Rectal smooth muscle tissue (tissue), 1 donor: ENCODE measurements around the gene IER5.
"Not testable (repeated sequence)": the region's sequence is repeated elsewhere in the genome, so short reads cannot be mapped to it uniquely, and the experiment has no call there.

Experiments
- H3K27ac ChIP-seq: one replicate; pipeline ENCODE4 v1.7.0; 2013; ENCODE audit warnings: low read depth, low read length, inconsistent platforms
- H3K27me3 ChIP-seq: one replicate; pipeline ENCODE4 v1.7.0; 2013; ENCODE audit warnings: low read length; ENCODE audit not compliant: control insufficient read depth, insufficient read depth
- H3K36me3 ChIP-seq: one replicate; pipeline ENCODE4 v1.7.0; 2013; ENCODE audit warnings: low read length; ENCODE audit not compliant: control insufficient read depth, insufficient read depth
- H3K4me1 ChIP-seq: one replicate; pipeline ENCODE4 v1.7.0; 2013; ENCODE audit warnings: low read length; ENCODE audit not compliant: control insufficient read depth, insufficient read depth
- H3K4me3 ChIP-seq: one replicate; pipeline ENCODE4 v1.7.0; 2013; ENCODE audit warnings: low read length
- H3K9ac ChIP-seq: one replicate; pipeline ENCODE4 v1.7.0; 2013; ENCODE audit warnings: low read length

IER5 gene

DNA sequence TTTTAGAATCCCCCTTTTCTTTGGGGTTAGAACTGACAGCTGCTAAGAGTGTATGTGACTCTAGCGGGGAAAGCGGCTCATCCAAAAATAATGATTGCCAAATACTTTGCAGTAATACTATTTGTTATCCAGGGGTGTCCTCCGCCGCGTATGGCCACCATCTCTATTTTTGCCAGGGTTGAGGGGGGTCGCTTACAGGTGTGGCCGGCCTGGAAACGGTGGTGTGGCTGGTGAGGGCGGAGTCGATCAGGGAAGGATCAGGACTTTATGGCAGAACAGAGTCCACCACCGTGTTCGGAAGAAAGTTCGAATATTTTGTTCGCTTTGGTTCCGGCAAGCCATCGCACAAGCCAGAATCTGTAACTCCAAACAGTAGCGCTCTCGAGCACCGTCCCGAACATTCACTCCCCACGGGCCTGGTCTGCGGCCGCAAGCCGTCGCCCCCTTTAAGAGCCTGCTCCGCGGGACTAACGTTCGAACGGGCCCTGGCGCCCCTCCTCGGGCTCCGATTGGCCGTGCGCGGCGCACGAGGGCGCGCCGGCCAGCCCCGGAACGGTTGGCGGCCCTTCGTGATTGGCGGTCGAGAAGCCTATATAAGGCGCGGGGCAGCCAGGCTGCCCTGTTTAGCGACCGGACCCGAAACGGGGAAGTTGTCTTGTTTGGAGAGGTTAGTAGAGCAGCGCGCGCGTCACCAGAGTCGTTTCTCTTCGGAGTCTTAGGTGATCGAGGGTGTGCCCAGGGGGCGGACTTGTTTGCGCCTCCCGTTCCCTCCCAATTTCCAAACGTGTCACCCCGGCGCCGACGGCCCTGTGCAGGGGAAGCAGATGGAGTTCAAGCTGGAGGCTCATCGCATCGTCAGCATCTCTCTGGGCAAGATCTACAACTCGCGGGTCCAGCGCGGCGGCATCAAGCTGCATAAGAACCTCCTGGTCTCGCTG lies at the start of gene IER5:
TSS of gene IER5 (plus strand) at position 622 of the 938 bp plus-strand sequence. CDS start at position 825, 203 bp downstream.
- Histone ChIP-seq H3K36me3 (no peaks in the 10 kb centered on the region), H3K27ac (peak within 1 kb of the TSS; percentile 91), H3K9ac (peak within 1 kb of the TSS; percentile 64), H3K27me3 (no peaks in the 10 kb centered on the region), H3K4me1 (no peaks in the 10 kb centered on the region), H3K4me3 (peak within 1 kb of the TSS; percentile 70)

DNA sequence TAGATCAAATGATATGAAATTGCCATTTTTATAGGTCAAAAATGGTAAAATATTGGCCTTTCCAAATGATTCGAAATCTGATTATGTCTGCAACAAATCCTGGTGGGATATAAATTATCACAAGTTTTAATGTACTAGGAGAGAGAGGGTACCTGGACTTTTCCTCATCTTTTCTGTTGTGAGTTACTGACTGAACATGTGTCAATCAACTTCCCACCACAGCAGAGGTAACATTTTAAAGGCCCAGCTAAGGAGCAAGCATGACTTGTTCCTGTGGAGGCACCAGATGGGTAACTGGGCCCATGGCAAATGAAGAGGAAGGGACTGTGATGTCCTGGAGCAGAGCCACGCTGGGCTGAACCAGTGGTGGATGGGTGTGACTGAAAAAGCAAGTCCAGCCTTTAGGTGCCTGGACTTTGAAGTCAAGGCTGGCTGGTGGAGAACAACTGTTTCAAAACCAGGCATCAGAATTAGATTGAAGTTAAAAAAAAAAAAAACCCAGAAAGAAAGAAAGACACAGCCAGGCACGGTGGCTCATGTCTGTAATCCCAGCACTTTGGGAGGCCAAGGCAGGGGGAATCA lies 48.1 kb upstream of the IER5 start:
- no peaks in the 10 kb centered on the region for H3K4me1 ChIP-seq

GRCh38 chr1:181043025-181043888 lies 45.2 kb upstream of the IER5 start:
- Histone ChIP-seq H3K4me3 (no peak overlapping the region), H3K9ac (no peak overlapping the region), H3K36me3 (no peaks in the 10 kb centered on the region), H3K27me3 (no peaks in the 10 kb centered on the region), H3K27ac (no peak overlapping the region), H3K4me1 (no peaks in the 10 kb centered on the region)

More for the DNA sequence above, 48.1 kb upstream of the IER5 start:
- Histone ChIP-seq H3K4me3 (no peak overlapping the region), H3K9ac (no peak overlapping the region), H3K27ac (no peak overlapping the region), H3K27me3 (no peaks in the 10 kb centered on the region), H3K36me3 (no peaks in the 10 kb centered on the region)

GRCh38 chr1:181044449-181044966 lies 44.0 kb upstream of the IER5 start:
- Histone ChIP-seq H3K4me3 (no peak overlapping the region), H3K27me3 (no peaks in the 10 kb centered on the region), H3K36me3 (no peaks in the 10 kb centered on the region), H3K4me1 (no peaks in the 10 kb centered on the region), H3K27ac (no peak overlapping the region), H3K9ac (no peak overlapping the region)

GRCh38 chr1:181045946-181046345 lies 42.6 kb upstream of the IER5 start:
- not testable (repeated sequence) for H3K27ac ChIP-seq, H3K36me3 ChIP-seq, H3K9ac ChIP-seq, H3K27me3 ChIP-seq, H3K4me1 ChIP-seq, H3K4me3 ChIP-seq

GRCh38 chr1:181049378-181049777 lies 39.1 kb upstream of the IER5 start:
- H3K27me3 ChIP-seq, result no peaks in the 10 kb centered on the region
- H3K4me3 ChIP-seq, result no peak overlapping the region
- no peaks in the 10 kb centered on the region for H3K4me1 ChIP-seq
- H3K36me3 ChIP-seq, result peaks cover 3% of the 10 kb centered on the region
- H3K27ac ChIP-seq, result no peak overlapping the region
- no peak overlapping the region for H3K9ac ChIP-seq

- Histone ChIP-seq H3K4me3 (no peak overlapping the region), H3K9ac (no peak overlapping the region), H3K4me1 (no peaks in the 10 kb centered on the region), H3K36me3 (peaks cover 3% of the 10 kb centered on the region), H3K27ac (no peak overlapping the region), H3K27me3 (no peaks in the 10 kb centered on the region)
These were observed 37.6 kb upstream of the IER5 start for GRCh38 chr1:181050922-181051321.

GRCh38 chr1:181056560-181056959 lies 31.9 kb upstream of the IER5 start:
- Histone ChIP-seq H3K27me3 (no peaks in the 10 kb centered on the region), H3K36me3 (peaks cover 3% of the 10 kb centered on the region), H3K9ac (no peak overlapping the region), H3K4me1 (no peaks in the 10 kb centered on the region), H3K4me3 (no peak overlapping the region), H3K27ac (peak overlapping the region; percentile 17)

- Histone ChIP-seq H3K9ac (no peak overlapping the region), H3K4me1 (no peaks in the 10 kb centered on the region), H3K4me3 (no peak overlapping the region), H3K36me3 (peaks cover 3% of the 10 kb centered on the region), H3K27ac (peak overlapping the region; percentile 17), H3K27me3 (no peaks in the 10 kb centered on the region)
These were observed 31.4 kb upstream of the IER5 start for GRCh38 chr1:181057079-181057478.

GRCh38 chr1:181059435-181059834 lies 29.1 kb upstream of the IER5 start:
- H3K9ac ChIP-seq, result no peak overlapping the region
- no peaks in the 10 kb centered on the region for H3K4me1 ChIP-seq
- H3K36me3 ChIP-seq, result no peaks in the 10 kb centered on the region
- H3K27ac ChIP-seq, result no peak overlapping the region
- H3K4me3 ChIP-seq, result no peak overlapping the region
- H3K27me3 ChIP-seq, result no peaks in the 10 kb centered on the region

DNA sequence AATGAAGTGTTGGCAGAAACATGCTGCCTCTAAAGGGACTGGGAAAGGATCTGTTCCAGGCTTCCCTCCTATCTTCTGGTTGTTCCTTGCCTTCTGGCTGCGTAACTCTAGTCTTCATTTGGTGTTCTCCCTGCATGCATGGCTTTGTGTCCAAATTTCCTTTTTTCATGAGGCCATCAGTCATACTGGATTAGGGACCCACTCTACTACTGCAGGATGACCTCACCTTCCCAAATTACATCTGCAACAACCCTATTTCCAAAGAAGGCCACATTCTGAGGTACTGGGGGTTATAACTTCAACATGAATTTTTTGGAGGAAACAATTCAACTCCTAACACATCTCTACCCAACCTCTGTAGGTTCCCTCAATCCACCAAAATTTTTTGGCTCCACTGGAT lies 28.4 kb upstream of the IER5 start:
- Histone ChIP-seq H3K4me1 (no peaks in the 10 kb centered on the region), H3K27me3 (no peaks in the 10 kb centered on the region), H3K4me3 (no peak overlapping the region), H3K27ac (no peak overlapping the region), H3K36me3 (no peaks in the 10 kb centered on the region), H3K9ac (no peak overlapping the region)

DNA sequence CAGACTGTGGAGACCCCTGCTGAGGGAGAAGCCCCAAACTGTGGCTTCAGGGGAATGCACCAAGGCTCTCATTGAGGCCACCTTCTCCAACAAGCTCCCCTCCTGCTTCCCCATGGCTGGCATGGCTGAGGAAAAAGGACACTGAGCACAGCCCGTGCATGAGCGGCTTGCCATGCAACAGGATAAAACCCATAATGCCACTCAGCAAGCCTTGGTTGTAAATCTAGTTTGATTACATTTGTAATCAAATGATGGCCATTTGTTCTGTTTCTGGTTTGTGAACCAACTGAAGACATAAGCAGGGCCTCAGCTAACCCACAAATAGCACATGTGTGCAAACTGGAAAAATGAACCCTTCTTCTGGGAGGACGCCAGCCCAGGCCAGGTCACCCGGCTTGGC lies 27.6 kb upstream of the IER5 start:
- not testable (repeated sequence) for H3K4me1 ChIP-seq, H3K36me3 ChIP-seq, H3K27ac ChIP-seq, H3K4me3 ChIP-seq, H3K27me3 ChIP-seq, H3K9ac ChIP-seq
